NOMO-1 (cell line): ENCODE results near the gene TENM3.
A peak's percentile ranks its signal among the peaks of the same experiment; 100 is the strongest.

Experiments
- DNase-seq, 2 experiments: peaks; one replicate each; lab custom pipeline; 2025; ENCODE audit not compliant: unreplicated experiment in 2 of 2; lab: John Stamatoyannopoulos, UW

Gene TENM3

GRCh38 chr4:182435401-182435800 is 192.2 kb downstream of the TENM3 start:
- no peak for DNase-seq

- DNase-seq, result no peak
These were observed 199.9 kb downstream of the TENM3 start for GRCh38 chr4:182443070-182443469.

GRCh38 chr4:182447767-182448280 is 204.6 kb downstream of the TENM3 start:
- no peak for DNase-seq

GRCh38 chr4:182448281-182449151 is 205.3 kb downstream of the TENM3 start:
- no peak for DNase-seq

GRCh38 chr4:182449186-182449929 is 206.2 kb downstream of the TENM3 start:
- no peak for DNase-seq

- DNase-seq, result no peak
These were observed 206.8 kb downstream of the TENM3 start for GRCh38 chr4:182449930-182450439.

- no peak for DNase-seq
These were observed 208.2 kb downstream of the TENM3 start for GRCh38 chr4:182451441-182451840.

GRCh38 chr4:182453830-182454229 is 210.6 kb downstream of the TENM3 start:
- DNase-seq, result no peak

GRCh38 chr4:182454440-182455013 is 211.3 kb downstream of the TENM3 start:
- no peak for DNase-seq

- DNase-seq, result no peak
These were observed 221.9 kb downstream of the TENM3 start for GRCh38 chr4:182465114-182465513.

- DNase-seq, result no peak
These were observed 222.8 kb downstream of the TENM3 start for GRCh38 chr4:182465979-182466378.

- no peak for DNase-seq
These were observed 227.0 kb downstream of the TENM3 start for GRCh38 chr4:182470215-182470614.

GRCh38 chr4:182475539-182475938 is 232.3 kb downstream of the TENM3 start:
- no peak for DNase-seq

- peak; percentile 1 to 25 for DNase-seq
These were observed 235.3 kb downstream of the TENM3 start for GRCh38 chr4:182478475-182478874.

- DNase-seq, result no peak
These were observed 240.5 kb downstream of the TENM3 start for GRCh38 chr4:182483685-182484084.

- DNase-seq, result no peak
These were observed 243.7 kb downstream of the TENM3 start for GRCh38 chr4:182486881-182487280.

GRCh38 chr4:182488896-182489295 is 245.7 kb downstream of the TENM3 start:
- DNase-seq, result no peak

GRCh38 chr4:182489607-182490006 is 246.4 kb downstream of the TENM3 start:
- no peak for DNase-seq

GRCh38 chr4:182491719-182492118 is 248.5 kb downstream of the TENM3 start:
- DNase-seq, result no peak

GRCh38 chr4:182492423-182492822 is 249.2 kb downstream of the TENM3 start:
- DNase-seq, result no peak

- no peak for DNase-seq
These were observed 250.2 kb downstream of the TENM3 start for GRCh38 chr4:182493377-182493776.
